ENCODE measurements around the gene NHLH1. TPM values are rescaled to one million over a fixed set of nuclear protein-coding genes. Genes with fewer than 3 reads are reported as not detected.

Gene NHLH1
- total RNA-seq, 1 experiment from 2014 or later, result 0.18 TPM

DNA sequence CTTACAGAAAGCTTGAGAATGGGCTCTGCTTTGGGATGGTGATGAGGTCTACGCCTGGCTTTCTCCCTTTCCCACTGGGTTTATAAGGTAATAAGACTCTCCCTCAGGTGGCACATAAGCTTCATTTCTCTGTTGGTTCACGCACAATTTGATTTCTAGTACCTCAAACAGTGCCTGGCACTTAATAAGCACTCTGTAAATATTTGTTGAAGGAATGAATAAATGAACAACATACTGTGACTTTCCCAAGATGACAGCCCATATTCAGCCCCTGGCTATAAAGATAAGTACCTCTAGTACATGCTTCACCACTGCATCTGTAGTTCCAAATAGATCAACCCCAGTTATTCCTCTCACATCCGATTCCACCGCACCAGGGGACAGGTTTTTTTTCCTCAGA lies 41.6 kb upstream of the NHLH1 start:
- BruUV-seq (replicated peaks), result no TSS peak
- no peak overlapping the region for H3K4me3 ChIP-seq (ENCODE audit: low read depth in 2 of 2, low read length in 2 of 2)
- no peak for TF ChIP-seq SIN3A (IDR thresholded peaks at IDR 0.05; ENCODE audit: borderline replicate concordance, insufficient read depth, low read depth, low read length)
- TF ChIP-seq, protein P1, sequence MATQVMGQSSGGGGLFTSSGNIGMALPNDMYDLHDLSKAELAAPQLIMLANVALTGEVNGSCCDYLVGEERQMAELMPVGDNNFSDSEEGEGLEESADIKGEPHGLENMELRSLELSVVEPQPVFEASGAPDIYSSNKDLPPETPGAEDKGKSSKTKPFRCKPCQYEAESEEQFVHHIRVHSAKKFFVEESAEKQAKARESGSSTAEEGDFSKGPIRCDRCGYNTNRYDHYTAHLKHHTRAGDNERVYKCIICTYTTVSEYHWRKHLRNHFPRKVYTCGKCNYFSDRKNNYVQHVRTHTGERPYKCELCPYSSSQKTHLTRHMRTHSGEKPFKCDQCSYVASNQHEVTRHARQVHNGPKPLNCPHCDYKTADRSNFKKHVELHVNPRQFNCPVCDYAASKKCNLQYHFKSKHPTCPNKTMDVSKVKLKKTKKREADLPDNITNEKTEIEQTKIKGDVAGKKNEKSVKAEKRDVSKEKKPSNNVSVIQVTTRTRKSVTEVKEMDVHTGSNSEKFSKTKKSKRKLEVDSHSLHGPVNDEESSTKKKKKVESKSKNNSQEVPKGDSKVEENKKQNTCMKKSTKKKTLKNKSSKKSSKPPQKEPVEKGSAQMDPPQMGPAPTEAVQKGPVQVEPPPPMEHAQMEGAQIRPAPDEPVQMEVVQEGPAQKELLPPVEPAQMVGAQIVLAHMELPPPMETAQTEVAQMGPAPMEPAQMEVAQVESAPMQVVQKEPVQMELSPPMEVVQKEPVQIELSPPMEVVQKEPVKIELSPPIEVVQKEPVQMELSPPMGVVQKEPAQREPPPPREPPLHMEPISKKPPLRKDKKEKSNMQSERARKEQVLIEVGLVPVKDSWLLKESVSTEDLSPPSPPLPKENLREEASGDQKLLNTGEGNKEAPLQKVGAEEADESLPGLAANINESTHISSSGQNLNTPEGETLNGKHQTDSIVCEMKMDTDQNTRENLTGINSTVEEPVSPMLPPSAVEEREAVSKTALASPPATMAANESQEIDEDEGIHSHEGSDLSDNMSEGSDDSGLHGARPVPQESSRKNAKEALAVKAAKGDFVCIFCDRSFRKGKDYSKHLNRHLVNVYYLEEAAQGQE (IDR thresholded peaks at IDR 0.05; ENCODE audit: insufficient read depth in 1 of 2, low read depth in 2 of 2, low read length in 1 of 2), result no peak
- no peak for TF ChIP-seq POLR2AphosphoS5 (IDR thresholded peaks at IDR 0.05; ENCODE audit: low read depth, low read length)
- H3K27me3 ChIP-seq (ENCODE audit: control insufficient read depth, insufficient read depth, low read length), result no peaks in the 10 kb centered on the region
- CTCF ChIA-PET, result no interaction called here
- in situ Hi-C loops (cut with HindIII; ENCODE audit: low pct_unique_long_range_greater_than_20kb, low sequenced_read_pairs) (no loop called here), intact Hi-C loops (cut with micrococcal nuclease; ENCODE audit: unreplicated experiment) (no loop called here)
- ATAC-seq, result no peak
- peaks cover 31% of the 10 kb centered on the region for H3K36me3 ChIP-seq (ENCODE audit: control insufficient read depth, insufficient read depth, low read length)
- no peaks in the 10 kb centered on the region for H3K9me3 ChIP-seq (ENCODE audit: control insufficient read depth, insufficient read depth, low read depth, low read length)
- POLR2A ChIA-PET, result no interaction called here
- no peak overlapping the region for H3K27ac ChIP-seq (ENCODE audit: low read length)
- H3K4me1 ChIP-seq (ENCODE audit: control insufficient read depth, insufficient read depth, low read length), result no peaks in the 10 kb centered on the region
- DNase-seq (ENCODE audit: low read depth, low spot score), result no peak

- intact Hi-C loops (cut with micrococcal nuclease; ENCODE audit: unreplicated experiment) (no loop called here), in situ Hi-C loops (cut with HindIII; ENCODE audit: low pct_unique_long_range_greater_than_20kb, low sequenced_read_pairs) (no loop called here)
- ChIA-PET POLR2A (no interaction called here), CTCF (no interaction called here)
- Histone ChIP-seq H3K36me3 (ENCODE audit: control insufficient read depth, insufficient read depth, low read length) (peaks cover 35% of the 10 kb centered on the region), H3K4me1 (ENCODE audit: control insufficient read depth, insufficient read depth, low read length) (no peaks in the 10 kb centered on the region), H3K4me3 (ENCODE audit: low read depth in 2 of 2, low read length in 2 of 2) (no peak overlapping the region), H3K9me3 (ENCODE audit: control insufficient read depth, insufficient read depth, low read depth, low read length) (no peaks in the 10 kb centered on the region), H3K27me3 (ENCODE audit: control insufficient read depth, insufficient read depth, low read length) (no peaks in the 10 kb centered on the region), H3K27ac (ENCODE audit: low read length) (no peak overlapping the region)
- no peak for DNase-seq (ENCODE audit: low read depth, low spot score)
- TF ChIP-seq SIN3A (IDR thresholded peaks at IDR 0.05; ENCODE audit: borderline replicate concordance, insufficient read depth, low read depth, low read length) (no peak), TCF7L2 (IDR thresholded peaks at IDR 0.05; ENCODE audit: low read depth, low read length) (no peak), POLR2AphosphoS5 (IDR thresholded peaks at IDR 0.05; ENCODE audit: low read depth, low read length) (no peak)
- TF ChIP-seq, protein P2, sequence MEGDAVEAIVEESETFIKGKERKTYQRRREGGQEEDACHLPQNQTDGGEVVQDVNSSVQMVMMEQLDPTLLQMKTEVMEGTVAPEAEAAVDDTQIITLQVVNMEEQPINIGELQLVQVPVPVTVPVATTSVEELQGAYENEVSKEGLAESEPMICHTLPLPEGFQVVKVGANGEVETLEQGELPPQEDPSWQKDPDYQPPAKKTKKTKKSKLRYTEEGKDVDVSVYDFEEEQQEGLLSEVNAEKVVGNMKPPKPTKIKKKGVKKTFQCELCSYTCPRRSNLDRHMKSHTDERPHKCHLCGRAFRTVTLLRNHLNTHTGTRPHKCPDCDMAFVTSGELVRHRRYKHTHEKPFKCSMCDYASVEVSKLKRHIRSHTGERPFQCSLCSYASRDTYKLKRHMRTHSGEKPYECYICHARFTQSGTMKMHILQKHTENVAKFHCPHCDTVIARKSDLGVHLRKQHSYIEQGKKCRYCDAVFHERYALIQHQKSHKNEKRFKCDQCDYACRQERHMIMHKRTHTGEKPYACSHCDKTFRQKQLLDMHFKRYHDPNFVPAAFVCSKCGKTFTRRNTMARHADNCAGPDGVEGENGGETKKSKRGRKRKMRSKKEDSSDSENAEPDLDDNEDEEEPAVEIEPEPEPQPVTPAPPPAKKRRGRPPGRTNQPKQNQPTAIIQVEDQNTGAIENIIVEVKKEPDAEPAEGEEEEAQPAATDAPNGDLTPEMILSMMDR (IDR thresholded peaks at IDR 0.05), result no peak
- TF ChIP-seq, protein P1 (IDR thresholded peaks at IDR 0.05; ENCODE audit: insufficient read depth in 1 of 2, low read depth in 2 of 2, low read length in 1 of 2), result no peak
- no peak for ATAC-seq
- no TSS peak for BruUV-seq (replicated peaks)
Observed at GRCh38 chr1:160326418-160326817, 40.5 kb upstream of the NHLH1 start.

Data from Panc1 (cell line).